ENCODE results near the gene CENPX.

CENPX gene

GRCh38 chr17:82061047-82061925 lies 38.6 kb upstream of the CENPX start:
- no peak overlapping the region for H3K27ac ChIP-seq (ENCODE audit: low read depth, low read length)
- peaks cover 0 to 29% (median 26%) of the 10 kb centered on the region in 5 donors for H3K4me1 ChIP-seq (ENCODE audit: control insufficient read depth in 5 of 5, insufficient read depth in 5 of 5, low read length in 5 of 5)
- H3K36me3 ChIP-seq (ENCODE audit: control insufficient read depth in 5 of 5, insufficient read depth in 5 of 5, low read length in 5 of 5), result peaks cover 0 to 77% (median 73%) of the 10 kb centered on the region in 5 donors

GRCh38 chr17:82060614-82061013 lies 37.9 kb upstream of the CENPX start:
- Histone ChIP-seq H3K4me1 (ENCODE audit: control insufficient read depth in 5 of 5, insufficient read depth in 5 of 5, low read length in 5 of 5) (peaks cover 0 to 23% (median 20%) of the 10 kb centered on the region in 5 donors), H3K27me3 (ENCODE audit: control insufficient read depth in 5 of 5, insufficient read depth in 4 of 5, low read length in 5 of 5) (no peaks in the 10 kb centered on the region), H3K9me3 (ENCODE audit: control insufficient read depth in 5 of 5, low read length in 5 of 5) (no peaks in the 10 kb centered on the region), H3K36me3 (ENCODE audit: control insufficient read depth in 5 of 5, insufficient read depth in 5 of 5, low read length in 5 of 5) (peaks cover 0 to 84% (median 80%) of the 10 kb centered on the region in 5 donors), H3K27ac (ENCODE audit: low read depth, low read length) (no peak overlapping the region), H3K9ac (ENCODE audit: low read length in 5 of 5) (no peak overlapping the region), H3K4me3 (ENCODE audit: low read depth in 1 of 5, low read length in 5 of 5) (no peak overlapping the region)

More at GRCh38 chr17:82061047-82061925, 38.6 kb upstream of the CENPX start:
- no peak overlapping the region for H3K4me3 ChIP-seq (ENCODE audit: low read depth in 1 of 5, low read length in 5 of 5)
- no peak overlapping the region for H3K9ac ChIP-seq (ENCODE audit: low read length in 5 of 5)
- no peaks in the 10 kb centered on the region for H3K9me3 ChIP-seq (ENCODE audit: control insufficient read depth in 5 of 5, low read length in 5 of 5)
- H3K27me3 ChIP-seq (ENCODE audit: control insufficient read depth in 5 of 5, insufficient read depth in 4 of 5, low read length in 5 of 5), result no peaks in the 10 kb centered on the region

GRCh38 chr17:82060001-82060380 lies 37.3 kb upstream of the CENPX start:
- Histone ChIP-seq H3K27me3 (ENCODE audit: control insufficient read depth in 5 of 5, insufficient read depth in 4 of 5, low read length in 5 of 5) (no peaks in the 10 kb centered on the region), H3K4me3 (ENCODE audit: low read depth in 1 of 5, low read length in 5 of 5) (no peak overlapping the region), H3K36me3 (ENCODE audit: control insufficient read depth in 5 of 5, insufficient read depth in 5 of 5, low read length in 5 of 5) (peaks cover 0 to 89% (median 85%) of the 10 kb centered on the region in 5 donors), H3K4me1 (ENCODE audit: control insufficient read depth in 5 of 5, insufficient read depth in 5 of 5, low read length in 5 of 5) (peaks cover 0 to 21% (median 18%) of the 10 kb centered on the region in 5 donors), H3K27ac (ENCODE audit: low read depth, low read length) (no peak overlapping the region), H3K9ac (ENCODE audit: low read length in 5 of 5) (no peak overlapping the region), H3K9me3 (ENCODE audit: control insufficient read depth in 5 of 5, low read length in 5 of 5) (no peaks in the 10 kb centered on the region)

GRCh38 chr17:82059272-82060000 lies 36.8 kb upstream of the CENPX start:
- H3K27me3 ChIP-seq (ENCODE audit: control insufficient read depth in 5 of 5, insufficient read depth in 4 of 5, low read length in 5 of 5), result no peaks in the 10 kb centered on the region
- H3K9ac ChIP-seq (ENCODE audit: low read length in 5 of 5), result no peak overlapping the region
- no peak overlapping the region for H3K27ac ChIP-seq (ENCODE audit: low read depth, low read length)
- peaks cover 0 to 15% (median 12%) of the 10 kb centered on the region in 5 donors for H3K4me1 ChIP-seq (ENCODE audit: control insufficient read depth in 5 of 5, insufficient read depth in 5 of 5, low read length in 5 of 5)
- peaks cover 0 to 95% (median 91%) of the 10 kb centered on the region in 5 donors for H3K36me3 ChIP-seq (ENCODE audit: control insufficient read depth in 5 of 5, insufficient read depth in 5 of 5, low read length in 5 of 5)
- H3K9me3 ChIP-seq (ENCODE audit: control insufficient read depth in 5 of 5, low read length in 5 of 5), result no peaks in the 10 kb centered on the region
- H3K4me3 ChIP-seq (ENCODE audit: low read depth in 1 of 5, low read length in 5 of 5), result no peak overlapping the region

- no peaks in the 10 kb centered on the region for H3K9me3 ChIP-seq (ENCODE audit: control insufficient read depth in 5 of 5, low read length in 5 of 5)
- H3K36me3 ChIP-seq (ENCODE audit: control insufficient read depth in 5 of 5, insufficient read depth in 5 of 5, low read length in 5 of 5), result peaks cover 0 to 98% (median 96%) of the 10 kb centered on the region in 5 donors
- no peaks in the 10 kb centered on the region for H3K27me3 ChIP-seq (ENCODE audit: control insufficient read depth in 5 of 5, insufficient read depth in 4 of 5, low read length in 5 of 5)
- no peak overlapping the region for H3K4me3 ChIP-seq (ENCODE audit: low read depth in 1 of 5, low read length in 5 of 5)
- H3K27ac ChIP-seq (ENCODE audit: low read depth, low read length), result no peak overlapping the region
- H3K4me1 ChIP-seq (ENCODE audit: control insufficient read depth in 5 of 5, insufficient read depth in 5 of 5, low read length in 5 of 5), result peaks cover 0 to 13% (median 7%) of the 10 kb centered on the region in 5 donors
- H3K9ac ChIP-seq (ENCODE audit: low read length in 5 of 5), result no peak overlapping the region
Measured at GRCh38 chr17:82058855-82059249, 36.2 kb upstream of the CENPX start.

- H3K9me3 ChIP-seq (ENCODE audit: control insufficient read depth in 5 of 5, low read length in 5 of 5), result no peaks in the 10 kb centered on the region
- no peaks in the 10 kb centered on the region for H3K27me3 ChIP-seq (ENCODE audit: control insufficient read depth in 5 of 5, insufficient read depth in 4 of 5, low read length in 5 of 5)
- H3K4me1 ChIP-seq (ENCODE audit: control insufficient read depth in 5 of 5, insufficient read depth in 5 of 5, low read length in 5 of 5), result peaks cover 0 to 13% (median 7%) of the 10 kb centered on the region in 5 donors
- no peak overlapping the region for H3K4me3 ChIP-seq (ENCODE audit: low read depth in 1 of 5, low read length in 5 of 5)
- H3K27ac ChIP-seq (ENCODE audit: low read depth, low read length), result no peak overlapping the region
- H3K9ac ChIP-seq (ENCODE audit: low read length in 5 of 5), result no peak overlapping the region
- peaks cover 0 to 95% (median 95%) of the 10 kb centered on the region in 5 donors for H3K36me3 ChIP-seq (ENCODE audit: control insufficient read depth in 5 of 5, insufficient read depth in 5 of 5, low read length in 5 of 5)
Measured at GRCh38 chr17:82058230-82058854, 35.7 kb upstream of the CENPX start.

- Histone ChIP-seq H3K27me3 (ENCODE audit: control insufficient read depth in 5 of 5, insufficient read depth in 4 of 5, low read length in 5 of 5) (no peaks in the 10 kb centered on the region), H3K27ac (ENCODE audit: low read depth, low read length) (no peak overlapping the region), H3K9me3 (ENCODE audit: control insufficient read depth in 5 of 5, low read length in 5 of 5) (no peaks in the 10 kb centered on the region), H3K4me1 (ENCODE audit: control insufficient read depth in 5 of 5, insufficient read depth in 5 of 5, low read length in 5 of 5) (peaks cover 3 to 25% (median 19%) of the 10 kb centered on the region in 5 donors), H3K4me3 (ENCODE audit: low read depth in 1 of 5, low read length in 5 of 5) (no peak overlapping the region), H3K36me3 (ENCODE audit: control insufficient read depth in 5 of 5, insufficient read depth in 5 of 5, low read length in 5 of 5) (peaks cover 0 to 82% (median 81%) of the 10 kb centered on the region in 5 donors), H3K9ac (ENCODE audit: low read length in 5 of 5) (no peak overlapping the region)
Measured at GRCh38 chr17:82056729-82057621, 34.3 kb upstream of the CENPX start.

- Histone ChIP-seq H3K4me1 (ENCODE audit: control insufficient read depth in 5 of 5, insufficient read depth in 5 of 5, low read length in 5 of 5) (peaks cover 3 to 25% (median 20%) of the 10 kb centered on the region in 5 donors), H3K27me3 (ENCODE audit: control insufficient read depth in 5 of 5, insufficient read depth in 4 of 5, low read length in 5 of 5) (no peaks in the 10 kb centered on the region), H3K9ac (ENCODE audit: low read length in 5 of 5) (no peak overlapping the region), H3K4me3 (ENCODE audit: low read depth in 1 of 5, low read length in 5 of 5) (no peak overlapping the region), H3K27ac (ENCODE audit: low read depth, low read length) (no peak overlapping the region), H3K9me3 (ENCODE audit: control insufficient read depth in 5 of 5, low read length in 5 of 5) (no peaks in the 10 kb centered on the region), H3K36me3 (ENCODE audit: control insufficient read depth in 5 of 5, insufficient read depth in 5 of 5, low read length in 5 of 5) (peaks cover 0 to 76% (median 74%) of the 10 kb centered on the region in 5 donors)
Measured at GRCh38 chr17:82055965-82056728, 33.5 kb upstream of the CENPX start.
